GM21381 (cell line): ENCODE data around the gene DCTN2.
"Not testable (repeated sequence)": the region's sequence is repeated elsewhere in the genome, so short reads cannot be mapped to it uniquely, and the experiment has no call there.

Source experiments
- ATAC-seq: cut with Tn5 transposase; IDR thresholded peaks from one replicate; pipeline ENCODE4 v1.9.1; 2021; ENCODE audit warnings: mild to moderate bottlenecking, moderate library complexity; ENCODE audit not compliant: unreplicated experiment

DCTN2 gene

DNA sequence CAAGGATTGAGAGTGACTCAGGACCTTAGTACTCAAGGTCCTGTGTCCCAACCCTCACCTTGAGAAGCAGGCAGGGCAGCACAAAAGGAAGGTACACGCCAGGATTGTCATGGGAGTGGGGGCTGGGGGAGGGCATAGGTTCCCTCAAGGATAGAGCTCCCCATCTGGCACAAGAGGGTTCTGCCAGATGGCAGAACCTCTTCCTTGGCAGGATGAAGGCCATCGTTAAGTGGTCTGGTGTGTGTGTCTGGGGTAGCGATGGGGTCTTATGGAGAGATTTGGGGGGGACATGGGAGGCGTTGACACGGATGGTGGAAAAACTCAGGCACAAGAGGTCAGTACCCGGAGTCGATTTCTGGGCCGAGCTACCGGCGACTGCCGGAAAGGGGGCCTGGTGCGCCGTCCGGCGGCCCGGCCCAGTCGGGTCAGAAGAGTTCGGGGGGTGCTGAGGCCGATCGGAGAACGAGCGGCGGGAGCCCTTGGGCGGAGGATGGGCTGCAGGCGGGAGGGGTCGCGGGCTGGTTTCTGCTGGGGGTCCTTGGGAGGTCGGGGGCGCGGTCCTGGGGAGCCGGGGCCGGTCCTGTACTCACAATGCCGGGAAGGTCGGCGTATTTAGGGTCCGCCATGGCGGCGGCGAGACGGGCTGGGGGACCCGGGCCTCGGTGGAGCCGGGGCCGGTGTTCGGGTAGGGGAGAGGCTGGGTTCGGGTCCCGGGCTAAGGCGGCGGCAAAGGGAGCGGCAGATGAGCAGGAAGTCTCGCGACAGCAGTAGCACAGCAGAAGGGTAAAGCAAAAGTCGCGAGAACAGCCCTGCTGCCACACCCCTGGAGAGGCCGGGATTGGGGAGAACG, at the start of gene DCTN2:
DCTN2 (minus strand) TSS at position 755 of the 850 bp plus-strand sequence; CDS start at position 626, 129 bp downstream.
- ATAC-seq = peak; percentile 98

DNA sequence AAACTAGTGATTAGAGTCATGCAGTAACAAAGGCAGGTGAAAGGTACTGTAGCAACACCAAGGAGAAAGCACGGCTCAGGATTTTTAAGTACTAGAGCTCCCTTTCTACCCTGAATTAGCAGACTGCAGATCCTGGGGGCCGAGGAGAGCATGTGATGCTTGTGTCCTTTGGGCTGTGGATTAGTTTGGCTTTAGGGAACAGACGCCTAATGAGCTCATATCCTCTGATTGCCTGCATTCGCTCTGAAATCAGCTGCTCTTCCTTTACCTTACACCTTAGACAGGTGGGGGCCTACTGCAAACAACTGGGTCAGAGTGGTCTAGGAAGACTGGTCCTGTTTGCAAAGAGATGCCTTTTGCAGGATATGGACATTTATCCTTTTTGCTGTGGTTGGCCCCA, 46.2 kb upstream of the DCTN2 start:
- ATAC-seq = no peak

DNA sequence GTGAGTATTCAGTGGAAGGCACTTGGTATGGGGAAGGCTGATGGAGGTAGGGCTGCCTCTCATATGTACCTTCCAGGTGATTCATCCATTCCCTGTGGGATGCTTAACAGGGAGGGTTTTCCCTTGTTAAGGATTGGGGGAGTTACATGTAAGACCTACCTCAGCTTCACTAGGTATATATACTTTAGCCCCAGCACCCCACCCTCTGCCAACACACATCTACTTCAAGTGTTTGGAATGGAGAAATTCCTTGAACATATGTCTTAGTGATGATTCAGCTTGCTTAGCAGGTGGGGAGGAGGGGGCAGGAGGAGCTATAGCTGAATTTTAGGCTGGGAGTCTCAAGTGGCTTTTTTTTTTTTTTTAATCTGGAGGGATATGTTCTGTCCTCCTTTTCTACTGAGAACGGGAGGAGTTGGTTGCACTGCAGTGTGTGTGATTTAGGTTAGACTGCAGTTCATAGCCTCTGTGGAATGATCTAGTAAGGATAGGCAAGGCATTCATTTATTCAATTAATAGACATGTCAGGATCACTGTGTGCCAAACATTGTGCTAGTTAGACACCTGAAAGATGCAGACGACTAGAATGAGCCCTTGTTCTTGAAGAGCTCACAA, 45.7 kb upstream of the DCTN2 start:
- no peak for ATAC-seq

DNA sequence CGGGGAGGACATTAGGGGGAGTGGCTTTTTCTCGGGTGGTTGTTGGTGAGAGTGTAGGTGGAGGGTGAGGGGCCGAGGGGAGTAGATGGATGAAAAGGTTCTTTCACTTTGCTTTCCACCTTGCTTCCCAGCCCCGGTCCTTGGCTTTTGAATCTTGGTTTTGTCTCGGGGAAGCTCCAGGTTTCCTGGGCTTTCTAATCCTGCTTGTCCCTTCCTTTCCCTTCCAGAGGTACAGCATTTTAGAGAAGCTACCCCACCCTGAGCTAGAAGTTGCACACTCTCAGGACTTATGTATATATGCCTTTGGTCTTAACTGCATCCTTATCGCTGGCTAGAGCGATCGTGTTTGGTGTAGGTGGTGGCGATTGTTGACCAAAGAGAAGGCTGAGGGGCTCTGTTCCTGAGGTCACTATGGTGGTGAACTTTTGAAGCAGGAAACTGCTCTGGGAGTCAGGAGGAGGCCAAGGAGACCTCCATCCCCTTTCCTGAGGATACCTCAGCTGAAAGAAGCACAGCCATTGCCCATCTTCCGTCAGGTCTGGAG, 44.9 kb upstream of the DCTN2 start:
- ATAC-seq = no peak

DNA sequence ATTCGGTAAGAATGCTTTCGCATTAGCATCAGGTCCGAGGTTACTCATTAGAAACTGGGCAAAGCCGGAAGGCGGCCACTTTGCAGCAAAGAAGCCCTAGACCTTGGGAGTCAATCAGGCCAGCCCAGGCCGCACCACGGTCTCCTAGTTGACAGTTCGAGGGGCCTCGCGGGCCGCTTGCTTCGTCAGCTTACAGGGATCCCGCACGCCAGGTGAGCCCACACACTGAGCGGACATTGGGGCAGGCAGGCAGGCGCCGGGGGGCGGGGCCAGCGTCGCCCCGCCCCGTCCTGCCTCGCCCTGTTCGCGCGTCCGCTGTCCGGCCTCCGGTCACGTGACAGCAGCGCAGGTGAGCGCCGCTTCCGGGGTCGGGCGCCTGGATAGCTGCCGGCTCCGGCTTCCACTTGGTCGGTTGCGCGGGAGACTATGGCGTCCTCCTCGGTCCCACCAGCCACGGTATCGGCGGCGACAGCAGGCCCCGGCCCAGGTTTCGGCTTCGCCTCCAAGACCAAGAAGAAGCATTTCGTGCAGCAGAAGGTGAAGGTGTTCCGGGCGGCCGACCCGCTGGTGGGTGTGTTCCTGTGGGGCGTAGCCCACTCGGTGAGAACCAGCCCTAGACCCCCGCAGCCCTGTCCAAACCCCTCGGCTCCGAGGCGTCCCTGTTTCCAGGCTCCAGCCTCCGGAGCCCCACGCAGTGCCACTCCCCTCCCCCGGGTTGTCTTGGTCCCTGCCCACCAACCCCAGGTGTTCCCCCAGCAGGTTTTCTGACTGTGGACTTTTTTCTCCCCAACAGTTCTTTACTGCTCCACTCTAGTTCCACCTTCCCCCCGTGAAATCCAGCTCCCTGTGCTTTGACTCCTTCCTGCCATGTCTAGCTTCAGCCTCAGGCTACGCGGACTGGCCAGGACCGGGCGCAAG, 44.1 kb upstream of the DCTN2 start, which contains the start of gene PIP4K2C:
PIP4K2C (plus strand) TSS at position 329 of the 918 bp plus-strand sequence; CDS start at position 427, 98 bp downstream.
- ATAC-seq = peak; percentile 96

DNA sequence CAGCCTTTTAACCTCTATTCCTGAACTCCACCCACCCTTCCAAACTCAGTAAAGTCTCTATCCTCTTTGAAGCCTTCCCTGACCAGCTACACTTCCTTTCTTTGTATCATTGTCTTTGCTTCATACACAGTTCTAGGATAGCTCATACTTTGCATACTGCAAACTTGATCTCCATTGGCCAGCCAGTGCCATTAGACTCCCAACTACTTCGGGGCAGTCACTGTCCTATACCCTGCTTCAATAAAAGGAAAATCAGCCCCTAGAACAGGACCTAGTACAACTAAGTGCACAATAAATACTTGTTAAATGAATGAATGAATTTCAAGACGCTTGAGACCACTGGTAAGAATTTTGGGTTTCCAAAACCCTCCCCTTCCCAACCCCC, 43.5 kb upstream of the DCTN2 start:
- no peak for ATAC-seq

DNA sequence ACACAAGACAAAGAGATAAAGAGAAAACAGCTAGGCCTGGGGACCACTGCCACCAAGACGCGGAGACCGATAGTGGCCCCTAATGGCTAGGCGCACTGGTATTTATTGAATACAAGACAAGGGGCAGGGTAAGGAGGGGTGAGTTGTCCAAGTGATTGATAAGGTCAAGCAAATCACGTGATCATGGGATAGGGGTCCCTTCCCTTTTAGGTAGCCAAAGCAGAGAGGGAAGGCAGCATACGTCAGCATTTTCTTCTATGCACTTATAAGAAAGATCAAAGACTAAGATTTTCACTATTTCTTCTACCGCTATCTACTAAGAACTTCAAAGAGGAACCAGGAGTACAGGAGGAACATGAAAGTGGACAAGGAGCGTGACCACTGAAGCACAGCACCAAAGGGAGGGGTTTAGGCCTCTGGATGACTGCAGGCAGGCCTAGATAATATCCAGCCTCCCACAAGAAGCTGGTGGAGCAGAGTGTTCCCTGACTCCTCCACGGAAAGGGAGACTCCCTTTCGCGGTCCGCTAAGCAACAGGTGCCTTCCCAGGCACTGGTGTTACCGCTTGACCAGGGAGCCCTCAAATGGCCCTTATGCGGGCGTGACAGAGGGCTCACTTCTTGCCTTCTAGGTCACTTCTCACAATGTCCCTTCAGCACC, 42.1 kb upstream of the DCTN2 start:
- ATAC-seq = not testable (repeated sequence)

DNA sequence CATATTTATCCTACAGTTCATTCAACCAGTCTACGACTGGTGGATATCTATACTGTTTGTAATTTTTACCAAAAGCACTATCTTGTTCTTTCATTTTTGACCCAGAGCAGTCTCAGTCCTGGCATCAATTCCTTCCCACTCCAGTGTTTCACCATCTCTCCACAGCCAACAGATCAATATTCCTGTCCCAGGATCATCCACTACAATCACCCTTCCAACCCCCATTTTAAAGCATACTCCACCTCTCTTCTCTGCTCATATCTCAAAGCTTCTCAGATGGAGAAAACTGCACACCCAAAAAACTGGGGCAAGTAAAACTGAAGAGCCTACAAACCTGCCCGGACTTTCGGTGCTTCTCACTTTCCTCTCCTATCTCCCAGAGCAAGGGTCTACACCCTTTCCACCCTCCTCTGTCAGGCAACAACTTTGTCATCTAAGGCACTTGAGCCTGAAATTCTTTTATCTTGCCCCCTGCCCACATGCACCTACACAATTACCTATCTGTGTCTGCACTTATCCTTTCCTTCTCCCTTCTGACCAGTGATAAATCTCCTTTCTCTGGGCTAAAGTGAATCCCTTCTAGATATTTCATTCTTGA, 39.9 kb upstream of the DCTN2 start:
- ATAC-seq = no peak

DNA sequence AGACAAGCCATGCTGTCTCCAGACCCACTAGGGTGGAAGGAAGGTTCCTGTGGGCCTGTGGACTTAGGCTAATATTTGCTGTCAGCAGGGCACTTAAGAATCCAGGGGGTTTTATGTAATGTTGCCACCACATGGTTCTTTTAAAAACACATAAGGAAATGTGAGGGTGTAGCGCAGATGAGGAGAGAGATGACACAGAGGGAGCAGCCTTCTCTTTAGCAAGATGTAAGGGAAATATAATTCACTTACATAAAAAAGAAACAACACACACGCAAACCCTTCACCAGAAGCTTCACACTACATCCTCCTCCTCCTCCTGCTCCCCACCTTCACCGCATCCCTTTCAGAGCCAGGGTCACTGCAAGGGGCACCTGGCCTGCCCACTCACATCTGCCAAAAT, 39.1 kb upstream of the DCTN2 start:
- no peak for ATAC-seq

DNA sequence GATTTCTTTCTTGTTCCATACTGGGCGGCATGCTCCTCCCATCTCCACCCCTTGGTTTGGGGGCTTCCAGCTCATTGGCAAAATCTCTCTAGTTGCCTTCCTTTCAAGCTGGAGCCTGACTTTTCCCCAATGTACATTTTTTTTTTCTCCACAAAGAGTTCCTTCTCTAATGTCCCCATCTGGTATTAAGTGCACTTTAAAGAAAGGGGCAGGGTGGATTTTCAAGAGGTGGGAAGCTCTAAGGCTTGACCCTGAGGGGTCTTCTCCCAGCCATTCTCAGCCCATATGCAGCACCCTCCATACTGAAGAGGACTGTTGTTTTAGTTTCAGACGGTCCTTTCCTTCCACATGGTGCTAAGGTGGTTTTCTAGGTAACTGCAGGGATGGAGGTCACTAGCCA, 38.2 kb upstream of the DCTN2 start:
- no peak for ATAC-seq

DNA sequence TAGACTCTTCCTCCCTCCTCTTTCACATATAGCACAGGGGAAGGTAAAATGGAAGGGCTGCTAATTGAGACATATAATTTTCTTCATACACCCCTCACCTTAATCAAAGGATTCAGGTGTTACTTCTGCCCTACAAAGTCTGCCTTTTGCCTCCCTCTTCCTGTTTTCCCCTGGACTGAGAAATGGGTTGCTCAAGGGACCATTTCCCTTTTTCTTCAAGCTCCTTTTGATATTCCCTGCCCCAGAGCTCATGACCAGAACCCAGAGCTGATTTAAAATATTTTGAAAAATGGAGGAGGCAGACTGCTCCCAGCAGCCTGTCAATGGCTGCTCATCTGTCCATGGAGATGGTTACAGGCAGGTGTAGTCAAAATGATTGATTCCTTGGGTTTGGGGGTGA, 37.7 kb upstream of the DCTN2 start:
- ATAC-seq = no peak

DNA sequence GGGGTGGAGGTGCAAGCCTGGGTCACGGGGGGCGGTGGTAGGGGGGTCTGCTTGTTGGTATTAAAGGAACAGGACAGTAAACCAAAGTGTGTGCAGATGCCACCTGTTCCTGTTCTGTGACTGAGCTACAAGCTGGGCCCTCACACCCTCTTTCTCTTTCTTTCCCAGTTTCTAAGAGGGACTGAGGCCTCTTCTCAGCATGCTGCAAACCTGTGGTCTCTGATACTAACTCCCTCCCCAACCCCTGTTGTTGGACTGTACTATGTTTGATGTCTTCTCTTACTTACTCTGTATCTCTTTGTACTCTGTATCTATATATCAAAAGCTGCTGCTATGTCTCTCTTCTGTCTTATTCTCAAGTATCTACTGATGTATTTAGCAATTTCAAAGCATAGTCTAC, 37.1 kb upstream of the DCTN2 start:
- no peak for ATAC-seq

DNA sequence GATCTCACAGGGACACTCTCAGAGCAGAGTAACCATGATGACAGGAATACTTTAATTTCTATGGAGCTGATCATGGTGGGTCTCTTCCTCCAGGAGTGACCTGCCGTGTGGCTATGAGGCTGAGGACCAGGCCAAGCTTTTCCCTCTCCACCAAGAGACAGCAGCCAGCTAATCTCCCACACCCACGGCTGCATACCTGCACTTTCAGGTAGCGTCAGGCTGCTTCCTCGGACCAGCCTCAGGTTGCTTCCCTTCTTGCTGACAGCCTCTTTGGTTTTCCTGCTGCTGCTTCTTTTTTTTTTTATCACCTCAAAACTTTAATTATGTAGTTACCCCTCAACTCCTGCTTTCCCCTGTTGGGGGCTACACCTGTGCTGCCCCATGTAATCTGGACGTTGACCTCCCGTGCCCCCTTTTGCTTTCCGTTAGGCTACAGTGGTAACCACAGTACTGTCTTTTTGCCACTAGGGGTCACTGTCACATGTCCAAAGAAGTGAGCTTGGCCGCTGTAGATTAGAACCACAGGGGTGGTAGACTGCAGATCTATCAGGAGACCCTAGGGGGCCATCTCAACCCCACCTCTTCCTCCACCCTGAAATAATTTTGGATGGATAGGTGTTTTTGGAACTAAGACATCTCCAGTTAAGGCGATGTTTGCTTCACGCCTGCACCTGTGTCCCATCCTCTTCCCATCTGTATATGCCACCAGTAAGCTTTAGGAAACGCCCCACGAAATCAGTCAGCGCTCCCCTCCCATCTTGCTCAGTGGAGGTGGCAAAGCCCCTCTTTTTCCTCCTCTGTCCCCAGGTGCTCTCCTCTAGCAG, 36.2 kb upstream of the DCTN2 start:
- peak; percentile 91 for ATAC-seq

DNA sequence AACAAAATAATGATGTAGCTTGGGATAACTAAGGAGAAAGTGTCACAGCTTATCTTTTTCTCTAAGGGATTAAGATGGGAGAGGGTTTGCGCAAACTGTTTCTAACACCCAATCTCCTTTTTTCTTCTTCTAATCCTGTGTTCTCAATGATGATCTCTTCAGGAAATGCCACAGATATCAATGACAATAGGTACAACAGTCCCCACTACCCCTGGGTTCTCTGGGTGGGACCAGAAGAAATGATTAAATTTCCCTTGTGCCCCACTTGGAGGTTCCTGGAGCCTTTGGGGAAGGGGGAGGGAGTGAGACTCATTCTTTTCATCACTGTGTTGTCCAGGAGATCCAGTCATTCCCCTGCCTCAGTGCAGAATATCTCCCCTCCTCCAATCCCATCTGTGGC, 35.4 kb upstream of the DCTN2 start:
- ATAC-seq = no peak

DNA sequence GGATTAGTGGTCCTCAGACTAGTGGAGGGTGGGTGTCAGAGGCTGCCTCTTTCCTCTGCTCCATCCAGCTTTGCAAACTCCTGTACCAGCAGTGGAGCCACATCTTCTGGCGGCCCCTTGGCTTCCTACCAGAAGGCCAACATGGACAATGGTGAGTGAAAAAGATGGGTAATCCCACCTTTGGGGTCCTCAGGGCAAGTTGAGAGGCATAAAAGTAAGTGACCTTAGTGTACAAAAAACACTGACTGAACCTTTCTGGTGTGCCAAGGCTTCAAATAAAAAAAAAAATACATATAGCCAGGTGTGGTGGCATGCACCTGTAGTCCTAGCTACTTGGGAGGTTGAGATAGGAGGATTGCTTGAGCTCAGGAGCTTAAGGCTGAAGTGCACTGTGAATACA, 34.8 kb upstream of the DCTN2 start:
- ATAC-seq = no peak

DNA sequence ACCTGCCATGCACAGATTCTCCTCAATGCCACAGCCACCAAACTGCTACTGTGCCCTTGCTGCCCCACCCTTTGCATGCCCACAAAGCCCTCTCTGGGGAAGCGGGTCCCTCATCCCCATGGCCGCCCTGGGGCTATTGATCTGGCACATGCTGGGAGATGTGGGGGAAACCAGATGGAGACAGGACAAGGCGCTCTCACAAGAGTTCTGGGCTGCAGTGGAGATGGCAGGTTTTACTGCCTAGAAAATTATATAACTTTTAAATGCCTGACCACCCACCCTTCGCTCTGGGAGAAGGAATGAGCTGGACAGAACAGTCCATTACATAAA, 33.4 kb upstream of the DCTN2 start:
- ATAC-seq = no peak

DNA sequence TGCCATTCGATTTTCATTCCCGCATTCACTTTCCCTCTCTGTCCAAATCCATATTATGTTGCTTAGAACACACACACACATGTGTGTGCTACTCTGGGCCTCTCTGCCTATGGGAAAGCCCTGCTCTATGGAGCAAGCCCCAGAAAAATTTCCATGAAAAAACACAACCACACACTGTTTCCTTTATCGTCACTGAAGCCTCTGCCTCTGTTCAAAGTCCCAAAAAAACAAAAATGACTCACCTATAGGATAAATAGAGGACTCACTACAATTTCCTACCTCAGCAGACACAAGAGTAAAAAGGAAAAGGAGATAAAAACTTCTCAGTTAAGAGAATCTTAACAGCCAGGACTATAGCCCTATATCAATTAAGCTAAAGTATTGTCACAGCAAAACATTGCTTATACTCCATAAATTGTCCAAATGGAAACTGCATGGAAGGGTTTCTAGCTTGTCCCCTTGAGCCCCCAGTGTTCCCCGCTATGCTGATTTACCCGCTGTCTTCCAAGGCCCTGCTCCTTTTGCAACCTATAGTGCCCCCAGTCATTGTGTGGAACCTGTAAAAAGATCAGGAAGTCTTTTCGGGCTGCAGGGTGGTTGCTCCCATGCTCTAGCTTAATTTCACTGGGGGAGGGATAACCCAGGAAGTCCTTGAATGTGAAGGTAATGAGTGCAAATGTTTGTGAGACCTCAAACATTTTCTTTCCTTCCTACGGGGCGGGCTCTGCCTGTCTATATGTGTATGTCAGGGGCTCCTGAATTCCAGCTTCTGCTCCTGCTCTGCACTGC, 32.9 kb upstream of the DCTN2 start:
- no peak for ATAC-seq

DNA sequence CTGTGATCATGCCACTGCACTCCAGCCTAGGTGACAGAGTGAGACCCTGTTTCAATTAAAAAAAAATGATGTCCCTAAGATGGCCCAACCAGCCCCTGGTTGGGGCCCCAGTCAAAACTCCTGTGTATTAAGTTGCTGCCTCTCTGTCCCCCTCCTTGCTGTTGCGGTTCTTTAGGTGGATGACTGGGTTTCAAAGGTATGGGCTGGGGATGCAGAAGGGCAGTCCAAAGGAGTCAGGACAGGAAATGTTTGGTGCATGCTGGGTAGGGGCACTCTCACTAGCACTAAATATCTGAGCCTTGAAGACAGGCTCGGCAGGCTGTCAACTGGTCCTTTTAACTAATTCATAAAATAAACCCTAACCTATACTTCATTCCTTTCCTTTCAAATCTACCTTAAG, 32.0 kb upstream of the DCTN2 start:
- no peak for ATAC-seq
